ENCODE measurements around the gene RAET1E.
"Not testable (repeated sequence)": the region's sequence is repeated elsewhere in the genome, so short reads cannot be mapped to it uniquely, and the experiment has no call there.

Gene RAET1E

DNA sequence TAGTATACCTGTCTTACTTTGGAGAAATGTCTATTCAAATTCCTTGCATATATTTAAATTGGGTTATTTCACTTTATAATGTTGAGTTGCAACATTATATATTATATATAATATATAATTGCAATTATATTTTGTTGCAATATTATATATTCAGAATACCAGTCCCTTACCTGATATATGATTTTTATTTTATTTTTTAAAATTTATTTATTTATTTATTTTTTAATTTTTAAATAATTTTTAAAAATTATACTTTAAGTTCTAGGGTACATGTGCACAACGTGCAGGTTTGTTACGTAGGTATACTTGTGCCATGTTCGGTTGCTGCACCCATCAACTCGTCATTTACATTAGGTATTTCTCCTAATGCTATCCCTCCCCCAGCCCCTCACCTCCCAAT, 29.1 kb upstream of the RAET1E start:
- not testable (repeated sequence) for ATAC-seq

DNA sequence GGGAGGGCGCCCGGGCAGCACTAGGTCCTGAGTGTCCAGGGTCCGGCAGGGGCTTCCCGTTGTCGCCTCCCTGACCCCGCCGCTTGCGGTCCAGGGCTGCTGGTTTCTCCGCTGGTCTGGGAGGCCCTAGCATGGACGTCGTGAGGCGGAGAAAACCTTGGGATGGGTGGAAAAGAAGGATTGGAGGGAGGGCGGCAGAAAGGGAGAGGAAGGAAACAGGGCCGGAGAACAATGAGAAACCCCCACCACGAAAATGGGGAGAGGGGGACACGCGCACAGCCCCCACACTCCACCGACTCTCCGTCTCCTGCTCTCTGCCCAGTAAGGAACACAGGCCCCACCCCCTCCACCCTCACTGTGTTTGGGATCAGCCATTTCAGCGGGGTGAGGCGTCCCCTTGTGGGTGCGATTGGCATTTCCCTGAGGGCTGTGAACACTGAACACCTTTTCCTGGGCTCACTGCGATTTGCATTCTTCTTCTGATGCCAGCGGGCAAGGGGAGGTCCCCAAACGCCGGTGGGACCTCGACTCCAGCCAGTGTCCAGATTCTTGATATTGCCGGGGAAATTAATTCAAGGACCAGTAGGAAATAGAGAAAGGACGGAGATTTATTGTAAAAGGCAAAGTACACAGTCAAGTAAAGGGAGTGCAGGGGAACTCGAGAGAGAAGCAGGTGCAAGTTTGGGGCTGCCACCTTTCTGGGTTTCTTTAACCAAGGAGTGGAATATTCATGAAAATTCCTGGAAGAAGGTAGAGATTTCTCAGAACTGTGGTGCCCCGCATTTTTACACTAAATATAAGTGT, 28.3 kb upstream of the RAET1E start:
- peak; percentile 57 to 72 for ATAC-seq

DNA sequence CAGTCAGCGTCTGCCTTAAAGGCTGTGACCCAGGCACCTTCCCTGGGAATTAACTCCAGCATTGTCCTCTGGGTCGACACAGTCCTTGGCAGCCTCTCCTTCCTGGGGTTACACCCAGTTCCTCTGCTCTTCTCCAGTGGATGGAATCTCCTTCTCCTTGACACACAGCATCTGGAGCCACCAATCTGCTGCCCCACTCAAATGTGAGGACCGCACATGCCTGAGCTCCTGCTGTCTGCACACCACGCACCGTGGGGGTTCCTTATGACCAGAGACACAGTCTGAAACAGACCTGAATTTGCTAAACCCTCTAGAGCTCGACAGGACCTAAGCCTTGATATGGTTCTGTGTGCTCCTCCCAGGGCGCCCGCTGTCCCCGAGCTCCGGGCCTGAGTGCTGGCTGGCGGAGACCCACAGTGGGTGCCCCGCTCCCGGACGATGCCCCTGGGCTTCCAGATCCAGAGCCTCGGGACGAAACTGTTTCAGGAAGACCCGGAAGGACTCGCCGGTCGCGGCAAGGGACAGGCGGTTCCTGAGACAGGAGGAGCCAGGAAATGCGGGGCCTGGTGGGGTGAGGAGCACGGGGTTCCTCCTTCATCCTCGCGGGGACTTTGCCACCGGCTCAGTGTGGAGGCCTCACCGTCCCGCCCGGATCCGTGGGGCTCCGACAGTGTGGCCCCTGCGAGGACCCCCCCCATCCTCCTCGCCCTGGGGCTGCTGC, 27.5 kb upstream of the RAET1E start:
- ATAC-seq, result no peak

DNA sequence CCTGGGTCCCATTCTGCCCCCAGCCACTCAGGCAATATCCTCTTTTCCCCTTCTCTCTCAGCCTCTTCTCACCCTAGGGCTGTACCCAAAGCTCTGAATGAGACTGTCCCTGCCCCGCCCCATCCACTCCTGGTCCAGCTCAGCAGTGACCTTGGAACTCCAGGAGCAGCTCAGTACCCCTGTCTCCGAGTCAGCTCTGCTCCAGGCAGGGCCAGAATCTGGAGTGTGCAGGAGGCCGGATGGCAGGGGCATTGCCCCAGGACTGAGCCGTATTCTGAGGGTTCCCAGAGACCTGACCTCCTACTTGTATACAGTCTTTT, 27.0 kb upstream of the RAET1E start:
- ATAC-seq, result no peak

DNA sequence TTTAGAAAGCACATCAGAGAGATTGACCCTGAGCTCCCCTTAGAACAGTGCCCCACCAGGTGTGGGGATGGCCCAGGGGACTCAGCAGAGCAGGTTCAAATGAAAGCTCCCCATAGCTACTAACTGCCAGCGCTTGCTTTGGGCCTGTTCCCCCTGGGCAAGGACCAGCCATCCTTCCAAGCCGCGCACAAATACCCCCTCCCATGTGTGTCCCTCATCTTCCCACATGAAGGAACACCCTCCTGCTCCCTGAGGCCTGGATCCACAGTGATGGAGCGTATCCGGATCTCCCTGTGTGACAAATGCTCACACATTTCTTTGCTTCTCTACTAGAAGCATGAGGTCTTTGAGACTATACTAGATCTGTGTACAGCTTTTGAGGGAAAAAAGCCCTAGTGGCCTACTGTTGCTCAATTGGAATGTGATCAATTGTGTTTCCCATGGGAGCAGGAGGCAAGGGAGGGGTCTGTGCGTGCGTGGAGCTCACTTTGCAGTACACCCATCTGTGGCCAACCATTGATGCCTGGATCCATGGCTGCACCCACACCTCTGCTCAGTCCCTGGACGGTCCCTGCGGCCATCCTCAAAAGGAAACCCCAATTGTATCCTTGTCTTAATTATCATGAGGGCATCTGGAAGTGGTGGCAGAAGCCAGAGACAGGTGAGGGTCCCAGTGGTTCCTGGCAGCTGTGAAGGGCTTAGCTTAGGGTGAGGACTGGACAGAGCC, 26.5 kb upstream of the RAET1E start:
- no peak for ATAC-seq

DNA sequence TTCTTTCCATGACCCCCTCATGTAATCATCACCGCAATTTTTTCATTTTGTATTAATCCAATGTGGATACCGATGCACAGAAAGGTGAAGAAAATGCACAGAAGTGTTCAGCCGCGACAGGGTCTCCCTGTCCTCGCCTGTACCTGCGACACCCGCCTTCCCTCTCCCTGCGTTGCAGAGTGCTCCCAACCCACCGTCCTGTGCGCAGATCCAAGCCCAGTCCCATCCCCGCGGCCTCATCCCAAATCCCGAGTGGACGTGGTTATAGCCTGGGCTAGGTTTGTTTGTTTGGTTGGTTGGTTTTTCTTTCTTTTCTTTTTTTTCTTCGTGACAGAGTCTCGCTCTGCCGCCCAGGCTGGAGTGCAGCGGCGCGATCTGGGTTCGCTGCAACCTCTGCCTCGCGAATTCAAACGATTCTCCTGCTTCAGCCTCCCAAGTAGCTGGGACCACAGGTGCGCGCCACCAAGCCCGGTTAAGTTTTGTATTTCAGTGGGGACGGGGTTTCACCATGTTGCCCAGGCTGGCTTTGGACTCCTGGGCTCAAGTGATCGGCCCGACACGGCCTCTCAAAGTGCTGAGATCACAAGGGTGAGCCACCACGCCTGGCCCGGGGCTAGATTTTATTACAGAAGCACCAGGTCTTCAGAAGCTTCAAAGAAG, 25.5 kb upstream of the RAET1E start:
- ATAC-seq, result peak; percentile 3 to 4

DNA sequence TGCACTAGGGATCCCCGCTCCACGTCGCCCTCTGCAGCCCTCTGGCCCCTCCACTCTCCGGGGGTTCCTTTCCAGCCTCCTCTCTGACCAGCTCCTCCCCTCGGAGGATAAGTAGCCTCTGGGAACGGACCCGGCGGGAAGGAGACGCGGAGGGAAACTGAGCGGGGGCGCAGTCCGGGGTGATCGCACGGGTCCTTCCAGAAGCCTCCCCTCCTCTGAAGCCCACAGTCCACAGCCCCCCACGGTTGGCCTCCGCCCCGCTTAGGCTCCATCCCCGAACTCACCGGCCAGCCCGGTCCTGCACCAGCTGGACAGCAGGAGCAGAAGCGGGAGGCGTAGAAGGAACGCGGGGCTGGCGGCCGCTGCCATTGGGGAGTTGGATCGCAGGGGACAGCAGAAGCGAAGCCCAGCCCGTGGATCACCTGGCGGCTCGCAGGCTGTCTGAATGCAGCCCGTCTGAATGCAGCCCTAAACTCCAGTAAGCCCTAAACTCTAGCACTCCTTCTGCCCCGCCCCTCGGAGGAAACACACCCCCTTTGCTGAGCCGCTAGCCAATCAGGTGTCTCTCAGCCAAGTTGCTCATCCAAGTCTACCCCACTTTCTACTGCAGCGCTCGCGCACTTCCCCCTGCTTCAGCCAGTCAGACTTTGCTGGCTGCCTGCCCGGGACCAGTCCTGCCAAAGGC, 24.9 kb upstream of the RAET1E start, which contains the start of gene RAET1G:
Gene RAET1G, minus strand, starts transcription at position 480 of the 685 bp plus-strand sequence. Its CDS starts 111 bp downstream, at position 369.
- ATAC-seq, result peak; percentile 91 to 96

DNA sequence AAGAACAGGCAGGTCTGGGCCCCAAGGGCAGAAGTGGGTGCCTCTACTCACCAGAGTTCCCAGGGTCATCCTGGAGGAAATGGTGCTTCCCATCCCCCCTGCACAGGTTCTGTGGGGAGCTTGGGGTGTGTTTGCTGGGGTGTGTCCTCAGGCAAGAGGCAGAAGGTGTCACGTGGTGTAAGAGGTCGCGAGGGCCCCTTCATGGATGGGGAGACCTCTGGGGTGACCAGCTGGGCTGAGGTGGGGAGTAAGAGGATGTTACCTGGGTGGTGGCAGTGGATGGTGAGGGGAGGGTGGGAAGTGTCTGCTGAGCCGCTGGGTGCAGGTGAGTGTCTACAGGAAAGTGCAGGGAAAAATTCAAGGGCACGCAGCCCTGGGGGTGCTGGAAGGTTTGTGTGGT, 24.2 kb upstream of the RAET1E start:
- not testable (repeated sequence) for ATAC-seq

DNA sequence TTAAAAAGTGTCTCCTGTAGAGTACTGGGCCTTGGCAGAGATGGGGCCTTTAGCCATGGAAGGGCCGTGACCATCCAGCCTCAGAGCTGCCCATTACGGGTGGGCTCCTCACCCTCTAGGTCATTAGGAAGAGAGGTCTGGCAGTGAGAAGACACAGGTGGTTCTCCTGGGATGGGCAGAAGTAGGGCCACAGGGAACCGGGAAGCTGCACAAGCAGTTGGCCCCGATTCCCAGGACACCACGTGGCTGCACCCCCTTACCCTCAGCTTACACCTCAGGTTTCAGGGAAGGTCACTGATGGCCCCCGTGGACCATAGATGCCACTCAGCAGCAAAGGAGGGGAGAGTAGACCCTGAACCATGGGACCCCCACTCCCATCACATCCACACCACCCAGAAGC, 23.4 kb upstream of the RAET1E start:
- no peak for ATAC-seq

DNA sequence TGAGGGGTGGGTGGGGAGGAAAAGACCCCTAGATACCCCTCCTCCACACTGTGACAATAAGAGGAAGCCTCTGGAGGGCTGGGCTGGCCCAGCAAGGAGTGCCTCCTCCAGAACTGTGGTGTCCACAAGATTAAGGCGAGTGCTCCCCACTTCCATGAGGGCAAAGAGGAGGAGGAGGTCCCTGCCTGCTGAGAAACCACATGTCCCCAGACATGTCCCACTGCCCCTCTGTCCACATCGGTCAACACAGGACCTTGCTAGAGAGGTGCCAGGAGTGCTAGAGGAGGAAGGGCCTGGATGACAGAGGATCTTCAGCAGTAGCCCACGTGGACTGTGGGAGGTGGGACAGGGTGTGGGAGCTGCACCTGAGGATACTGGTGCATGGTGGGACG, 21.9 kb upstream of the RAET1E start:
- ATAC-seq, result no peak

DNA sequence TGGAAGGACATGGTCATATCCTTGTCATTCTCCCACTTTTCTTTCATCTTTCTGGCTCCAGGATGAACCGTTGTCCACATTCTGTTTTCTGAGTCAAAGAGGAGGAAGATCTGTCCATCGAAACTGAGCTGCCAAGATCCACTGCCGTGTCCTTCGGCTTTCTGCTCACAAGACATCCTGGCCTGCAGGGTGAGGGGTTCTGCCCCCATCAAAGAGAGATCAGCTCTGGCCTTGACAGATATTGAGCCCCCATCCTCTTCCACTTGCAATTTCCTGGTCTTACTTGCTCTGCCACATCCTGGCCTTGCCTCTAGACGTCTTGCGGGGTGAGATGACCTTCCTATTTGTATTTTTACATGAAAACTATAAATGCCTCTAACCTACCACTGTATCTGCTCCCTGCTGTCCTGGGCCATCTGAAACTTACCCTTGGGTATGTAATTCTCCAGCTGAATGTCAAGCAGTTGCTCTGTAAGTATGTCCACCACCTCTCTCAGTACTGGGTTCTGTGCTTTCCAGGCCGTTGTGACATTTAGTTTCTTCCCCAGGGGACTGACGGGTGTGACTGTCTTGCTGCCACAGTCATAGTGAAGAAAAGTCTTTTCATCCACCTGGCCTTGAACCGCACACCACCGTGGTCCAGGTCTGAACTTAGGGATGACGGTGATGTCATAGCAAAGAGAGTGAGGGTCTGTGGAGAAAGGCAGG, 21.4 kb upstream of the RAET1E start:
- ATAC-seq, result not testable (repeated sequence)

DNA sequence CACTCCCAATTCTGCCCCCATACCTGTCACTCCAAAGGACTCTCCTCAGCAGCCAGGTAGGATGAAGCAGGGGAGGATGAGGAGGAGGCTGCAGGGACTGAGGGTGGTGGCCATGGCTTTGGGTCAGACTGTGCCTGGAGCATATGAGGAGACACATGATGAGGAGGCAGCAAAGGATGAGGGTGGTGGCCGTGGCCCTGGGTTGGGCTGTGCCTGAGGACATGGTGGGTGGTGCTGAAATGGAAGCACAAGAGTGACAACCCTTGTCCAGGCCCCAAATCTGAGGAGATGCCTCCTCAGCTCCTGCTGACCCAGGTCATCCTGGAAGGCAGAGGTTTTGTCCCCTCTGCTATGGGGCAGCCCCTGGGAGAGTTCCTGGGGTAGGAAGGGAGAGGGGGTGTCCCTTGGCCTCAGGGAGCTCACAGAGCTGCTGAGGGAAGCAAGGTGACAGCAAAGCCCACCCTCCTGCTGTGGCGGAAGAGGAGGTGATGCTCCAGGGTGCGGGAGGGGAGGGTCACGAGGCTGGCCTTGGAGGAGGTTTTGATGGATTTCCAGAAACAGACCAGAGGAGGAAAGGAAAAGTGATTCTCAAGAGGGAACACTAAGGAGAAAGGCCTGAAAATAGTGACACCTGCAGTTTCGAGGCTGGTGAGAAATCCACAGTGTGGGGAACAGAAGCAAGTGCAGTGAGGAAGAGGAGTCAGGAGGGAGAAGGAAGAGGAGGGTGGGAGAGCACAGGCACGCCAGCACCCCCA, 20.4 kb upstream of the RAET1E start:
- no peak for ATAC-seq

DNA sequence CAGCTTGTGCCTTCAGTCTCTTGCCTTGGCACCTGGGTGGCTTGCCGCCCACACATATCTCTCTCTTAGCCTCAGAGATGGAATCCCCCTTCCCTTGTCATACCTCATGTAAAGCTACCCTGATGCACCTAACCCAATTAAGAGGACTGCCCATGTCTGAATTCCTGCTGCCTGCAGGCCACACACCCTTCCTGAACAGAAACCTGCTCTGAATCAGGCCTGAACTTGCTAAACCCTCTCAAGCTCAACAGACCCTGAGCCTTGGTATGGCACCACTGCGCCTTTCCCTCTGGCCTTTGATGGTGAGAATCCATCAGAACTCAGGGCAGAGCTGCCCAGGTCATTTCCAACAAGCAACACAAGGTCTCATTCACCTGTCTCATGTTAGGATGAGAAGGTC, 19.8 kb upstream of the RAET1E start:
- no peak for ATAC-seq

DNA sequence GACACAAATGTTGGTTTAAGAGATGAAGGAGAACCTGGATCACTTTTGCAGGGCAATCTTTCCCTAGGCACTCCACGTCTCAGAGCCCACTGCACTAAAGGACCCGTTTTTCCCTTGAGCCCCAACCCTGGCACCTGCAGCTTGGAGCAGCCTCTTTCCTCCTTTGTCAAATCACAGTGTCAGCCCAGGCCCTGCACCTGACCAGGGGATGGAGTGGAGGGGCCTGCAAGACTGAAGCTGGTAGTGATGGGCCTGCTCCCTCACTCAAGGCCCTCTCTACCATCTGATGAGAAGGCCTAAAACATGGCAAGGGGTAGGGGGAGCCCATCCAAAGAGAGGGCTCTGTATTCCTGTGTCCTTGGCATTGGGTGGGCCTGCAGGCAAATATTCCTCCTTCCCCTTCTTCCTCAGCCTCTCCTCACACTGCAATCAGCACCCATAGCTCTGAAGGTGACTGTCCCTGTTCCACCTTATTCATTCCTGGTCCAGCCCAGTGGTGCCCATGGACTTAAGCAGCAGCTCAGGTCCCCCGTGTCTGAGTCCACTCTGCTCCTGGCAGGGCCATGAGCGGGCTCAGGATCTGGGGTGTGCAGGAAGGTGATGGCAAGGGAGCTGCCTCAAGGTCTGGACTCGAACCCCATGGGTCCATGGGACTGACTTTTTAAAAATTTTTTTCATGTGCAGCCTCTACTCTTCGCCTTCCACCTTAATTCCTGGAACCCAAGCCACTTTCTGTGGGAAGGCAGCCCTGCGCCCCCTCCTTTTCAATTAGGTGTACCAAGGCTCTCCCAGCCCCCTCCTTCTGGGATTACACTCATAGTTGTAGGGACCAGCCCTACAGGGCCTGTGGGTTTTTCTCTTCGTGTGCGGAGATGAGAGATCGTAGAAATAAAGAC, 18.3 kb upstream of the RAET1E start:
- no peak for ATAC-seq

DNA sequence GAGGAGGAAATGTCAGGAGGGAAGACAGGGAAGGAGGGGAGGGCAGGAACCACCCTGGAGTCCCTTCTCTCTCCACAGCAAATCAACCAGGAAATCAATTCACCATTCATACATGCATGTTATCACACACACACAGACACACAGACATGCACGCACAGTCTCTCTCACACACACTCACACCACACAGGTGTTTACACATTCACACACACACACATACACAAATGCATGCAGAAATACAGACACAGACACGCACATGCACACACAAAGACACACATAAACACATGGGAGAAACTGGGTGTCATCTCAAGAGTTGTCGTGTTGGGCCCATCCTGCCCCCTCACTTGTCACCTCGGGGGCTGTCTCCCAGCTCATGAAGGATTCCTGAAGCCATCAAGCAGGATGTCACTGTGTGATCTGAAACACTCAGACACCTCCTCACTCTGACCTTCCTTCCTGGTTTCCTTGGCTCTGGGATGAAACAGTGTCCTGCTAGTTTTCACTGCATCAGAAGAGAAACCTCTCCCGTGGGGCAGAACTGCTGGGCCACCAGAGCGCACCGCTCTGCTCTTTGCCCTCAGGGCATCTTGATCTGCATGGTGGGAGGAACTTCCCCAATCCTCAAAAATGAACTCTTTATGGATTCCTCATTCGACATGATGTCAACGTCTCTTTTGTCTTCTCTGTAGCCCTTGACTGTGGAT, 15.8 kb upstream of the RAET1E start:
- ATAC-seq, result no peak

DNA sequence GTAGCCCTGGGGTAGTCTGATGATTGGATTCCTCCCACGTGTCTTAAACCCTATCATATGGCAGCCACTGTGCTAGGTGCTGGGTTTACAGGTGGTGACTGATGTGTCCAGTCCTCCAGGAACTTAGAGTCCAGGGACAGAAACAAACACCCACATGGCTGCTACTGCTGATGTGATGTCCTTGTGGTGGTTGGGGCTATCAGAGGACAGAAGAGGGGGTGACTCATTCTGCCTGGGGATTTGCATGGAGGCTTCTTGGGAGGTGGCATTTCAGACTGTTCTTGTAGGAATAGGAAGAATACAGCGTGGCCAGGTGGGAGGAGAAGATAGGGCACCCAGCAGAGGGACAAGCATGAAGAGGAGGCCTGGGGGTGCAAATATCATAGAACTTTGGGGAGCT, 15.2 kb upstream of the RAET1E start:
- ATAC-seq, result no peak

DNA sequence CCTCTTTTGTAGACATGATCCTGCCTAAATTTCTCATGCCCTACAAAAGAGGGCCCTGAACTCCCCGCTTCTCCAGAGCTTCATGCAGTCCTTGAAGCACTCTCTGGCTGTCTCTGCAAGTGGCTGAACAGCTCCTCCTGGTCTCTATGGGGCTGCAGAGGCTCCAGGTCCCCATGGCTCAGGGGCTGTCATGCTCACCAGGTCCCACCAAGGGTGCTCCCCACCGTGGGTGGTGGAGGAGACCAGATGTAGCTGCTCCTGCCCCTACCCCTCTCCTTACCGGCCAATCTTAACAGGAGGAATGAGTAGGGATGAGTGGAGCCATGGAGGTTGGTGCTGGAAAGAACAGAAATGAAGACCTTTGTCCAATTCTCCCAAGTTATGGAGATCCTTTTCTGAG, 14.8 kb upstream of the RAET1E start:
- ATAC-seq, result not testable (repeated sequence)

DNA sequence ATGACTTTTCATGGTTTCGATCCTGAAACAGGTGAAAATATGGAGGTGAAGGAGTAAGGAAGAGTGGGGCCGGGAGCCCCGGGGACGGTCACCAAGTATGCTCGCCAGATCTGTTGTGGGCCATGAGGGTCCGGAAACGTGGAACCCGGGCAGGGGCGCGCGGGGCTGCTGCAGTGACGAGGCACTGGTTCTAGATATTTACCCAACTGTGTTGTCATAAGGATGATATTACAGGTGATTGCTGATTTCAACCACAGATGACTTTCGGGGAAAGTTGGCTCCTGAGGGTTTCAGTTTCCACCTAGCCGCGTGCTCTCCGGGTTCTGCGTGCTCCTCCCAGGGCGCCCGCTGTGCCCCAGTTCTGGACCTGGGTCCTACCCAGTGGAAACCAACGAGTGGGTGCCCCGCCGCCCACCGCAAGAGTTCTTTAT, 12.8 kb upstream of the RAET1E start:
- ATAC-seq, result no peak
